Esophagus squamous epithelium (tissue), 5 donors: ENCODE results near the gene KCTD3. TPM values are rescaled to one million over a fixed set of nuclear protein-coding genes. Genes with fewer than 3 reads are reported as not detected.
A peak's percentile ranks its signal among the peaks of the same experiment; 100 is the strongest.

Source experiments
- DNase-seq: peaks from one replicate; lab custom pipeline; 2025; lab: John Stamatoyannopoulos, UW
- H3K27ac ChIP-seq, 4 donors: fragments of 200-600 bp; sonication (generic); one replicate each; pipeline ENCODE4 v1.5.1; 2016 to 2019; ENCODE audit warnings: mild to moderate bottlenecking in 1 of 4
- H3K27me3 ChIP-seq, 4 donors: fragments of 200-600 bp; sonication (generic); 1 replicate in 3 of 4; 2 replicates in 1 of 4; pipeline versions ENCODE4 v1.5.1 to v1.6.0; 2017 to 2021; ENCODE audit warnings: antibody characterized with exemption in 1 of 4
- H3K36me3 ChIP-seq, 3 donors: fragments of 200-600 bp; sonication (generic); one replicate each; pipeline ENCODE4 v1.5.1; 2016 to 2019
- H3K4me1 ChIP-seq, 3 donors: fragments of 200-600 bp; sonication (generic); one replicate each; pipeline ENCODE4 v1.5.1; 2017 to 2019
- H3K4me3 ChIP-seq, 4 donors: fragments of 200-600 bp; sonication (generic); 1 replicate in 3 of 4; 2 replicates in 1 of 4; pipeline ENCODE4 v1.5.1; 2016 to 2019; ENCODE audit warnings: mild to moderate bottlenecking in 2 of 4, moderate library complexity in 1 of 4
- H3K9me3 ChIP-seq, 3 donors: fragments of 200-600 bp; sonication (generic); one replicate each; pipeline ENCODE4 v1.5.1; 2016 to 2019
- CTCF ChIP-seq, 6 experiments: fragments of 450-650 bp in 4 of 6; fragments of 200-600 bp in 2 of 6; sonication (generic) in 2 of 6; IDR thresholded peaks; one replicate each; pipeline ENCODE4 v1.5.1; 2016 to 2019; ENCODE audit warnings: antibody characterized with exemption in 6 of 6, mild to moderate bottlenecking in 4 of 6, moderate library complexity in 4 of 6
- POLR2A ChIP-seq, 4 donors: fragments of 450-650 bp; IDR thresholded peaks; one replicate each; pipeline ENCODE4 v1.6.1; 2017; ENCODE audit warnings: antibody characterized with exemption in 4 of 4, mild to moderate bottlenecking in 4 of 4, moderate library complexity in 3 of 4
- WGBS, 2 donors: methylation state at CpG; one replicate each; pipeline ENCODE4 v1.1.5; 2018; 5-methylcytosine and 5-hydroxymethylcytosine counted together
- intact Hi-C: fragments of 100-400 bp; cut with DNase I; formaldehyde crosslinking; loops from one replicate; pipeline ENCODE4 v1.15.0; 2022
- total RNA-seq, 4 donors: library from RNA; depleted of rRNA; stranded (reverse); fragments of >200 nt; gene quantifications; one replicate each; pipeline ENCODE4 v1.1.0, GENCODE V29; 2016
- donor health status: DM: yes; HTN: yes; CAD: no.

KCTD3 gene
- total RNA-seq, 4 donors from 2014 or later = 43.4 to 76.1 (median 44.9) TPM

DNA sequence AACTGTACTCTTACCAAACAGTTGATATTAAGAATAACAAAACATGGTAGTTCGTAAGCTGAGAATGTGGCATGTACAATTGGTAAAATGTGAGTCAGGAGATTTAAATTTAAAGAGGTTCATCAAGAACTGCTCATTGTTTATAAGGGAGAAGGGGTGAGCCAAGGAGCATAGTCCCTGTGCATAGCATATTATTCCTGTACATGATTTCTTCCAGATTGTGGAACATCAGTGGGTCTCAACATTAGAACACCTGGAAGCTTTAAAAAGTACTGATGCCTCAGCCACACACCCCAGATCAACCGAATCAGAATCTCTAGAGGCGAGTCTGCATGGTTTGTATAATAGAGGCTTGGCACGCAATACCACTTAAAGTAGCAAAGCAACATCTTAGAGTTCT is 56.1 kb downstream of the KCTD3 start:
- Histone ChIP-seq H3K4me3 (no peak overlapping the region), H3K4me1 (no peaks in the 10 kb centered on the region), H3K27ac (no peak overlapping the region), H3K36me3 (peaks cover 0 to 64% (median 0%) of the 10 kb centered on the region in 3 donors), H3K9me3 (no peaks in the 10 kb centered on the region), H3K27me3 (no peaks in the 10 kb centered on the region)
- intact Hi-C loops = no loop called here
- 76 to 79% methylated on average over 4 of the region's 4 CpGs for WGBS, 2 donors
- no peak for DNase-seq
- TF ChIP-seq CTCF (IDR thresholded peaks at IDR 0.05) = no peak
- TF ChIP-seq POLR2A (IDR thresholded peaks at IDR 0.05) = no peak

DNA sequence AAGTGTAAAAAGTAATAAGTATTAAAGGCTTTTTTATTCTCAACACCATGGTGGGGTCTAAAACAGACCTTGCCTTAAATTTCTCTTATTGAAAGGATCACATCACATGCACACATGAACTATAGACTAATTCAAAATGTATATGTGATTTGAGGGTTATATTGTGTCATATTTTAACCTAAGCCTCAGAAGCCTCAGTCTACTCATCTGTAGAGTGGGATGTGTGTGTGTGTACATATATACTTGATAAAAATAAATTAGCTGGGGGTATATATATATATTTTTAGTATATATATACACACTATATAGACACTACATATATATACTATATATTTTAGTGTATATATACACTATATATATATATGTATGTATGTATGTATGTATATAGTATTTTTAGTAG is 58.8 kb downstream of the KCTD3 start:
- Histone ChIP-seq H3K4me3 (no peak overlapping the region), H3K36me3 (peaks cover 0 to 36% (median 0%) of the 10 kb centered on the region in 3 donors), H3K4me1 (no peaks in the 10 kb centered on the region), H3K27me3 (no peaks in the 10 kb centered on the region), H3K27ac (no peak overlapping the region), H3K9me3 (no peaks in the 10 kb centered on the region)
- DNase-seq = no peak
- TF ChIP-seq CTCF (IDR thresholded peaks at IDR 0.05) = no peak
- no peak for TF ChIP-seq POLR2A (IDR thresholded peaks at IDR 0.05)
- intact Hi-C loops = no loop called here

DNA sequence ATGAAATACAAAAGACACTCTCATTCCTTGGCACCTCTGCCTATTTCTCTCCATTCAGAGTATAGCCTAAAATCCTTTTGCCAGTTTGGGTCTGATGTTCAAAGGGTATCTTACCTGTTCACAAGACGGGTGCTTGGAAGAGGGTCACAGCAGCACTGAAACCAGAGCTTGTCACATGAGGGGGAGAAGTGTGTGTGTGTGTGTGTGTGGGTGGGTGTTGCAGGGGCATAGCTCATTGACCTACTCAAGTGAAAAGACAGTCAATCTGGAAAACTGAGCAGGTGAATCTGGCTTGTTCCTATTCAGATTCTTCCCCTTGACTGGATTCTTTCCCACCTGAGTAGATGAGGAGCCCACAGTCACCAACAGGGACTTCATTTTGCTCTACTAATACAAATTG is 63.9 kb downstream of the KCTD3 start:
- Histone ChIP-seq H3K9me3 (no peaks in the 10 kb centered on the region), H3K36me3 (no peaks in the 10 kb centered on the region), H3K4me1 (peaks cover 0 to 20% (median 7%) of the 10 kb centered on the region in 3 donors), H3K27ac (no peak overlapping the region), H3K4me3 (no peak overlapping the region), H3K27me3 (no peaks in the 10 kb centered on the region)
- TF ChIP-seq POLR2A (IDR thresholded peaks at IDR 0.05) (no peak), CTCF (IDR thresholded peaks at IDR 0.05) (no peak)
- intact Hi-C loops = no loop called here
- WGBS, 2 donors = 36 to 70% methylated on average over 1 of the region's 1 CpG
- no peak for DNase-seq

- peaks cover 3 to 25% (median 11%) of the 10 kb centered on the region in 3 donors for H3K4me1 ChIP-seq
- 14 to 23% methylated on average over 3 of the region's 3 CpGs for WGBS, 2 donors
- H3K27me3 ChIP-seq = no peaks in the 10 kb centered on the region
- TF ChIP-seq POLR2A (IDR thresholded peaks at IDR 0.05) (no peak), CTCF (IDR thresholded peaks at IDR 0.05) (no peak)
- DNase-seq = no peak
- no peaks in the 10 kb centered on the region for H3K36me3 ChIP-seq
- no peaks in the 10 kb centered on the region for H3K9me3 ChIP-seq
- no peak overlapping the region for H3K27ac ChIP-seq
- intact Hi-C loops = no loop called here
- H3K4me3 ChIP-seq = no peak overlapping the region
Observed at GRCh38 chr1:215631489-215631888, 64.4 kb downstream of the KCTD3 start.

- 59 to 88% methylated on average over 3 to 5 of the region's 6 CpGs for WGBS, 2 donors
- TF ChIP-seq POLR2A (IDR thresholded peaks at IDR 0.05) (no peak), CTCF (IDR thresholded peaks at IDR 0.05) (no peak)
- intact Hi-C loops = no loop called here
Observed at GRCh38 chr1:215635827-215636226, 68.7 kb downstream of the KCTD3 start.

More at GRCh38 chr1:215635827-215636226, 68.7 kb downstream of the KCTD3 start:
- no peaks in the 10 kb centered on the region for H3K9me3 ChIP-seq
- H3K36me3 ChIP-seq = no peaks in the 10 kb centered on the region
- no peak overlapping the region for H3K4me3 ChIP-seq
- H3K27me3 ChIP-seq = no peaks in the 10 kb centered on the region
- H3K4me1 ChIP-seq = peaks cover 10 to 34% (median 20%) of the 10 kb centered on the region in 3 donors
- no peak for DNase-seq
- peak overlapping the region; percentile 65 to 81 (median 76) for H3K27ac ChIP-seq
